ENCODE measurements around the gene MTARC2. TPM values are rescaled to one million over a fixed set of nuclear protein-coding genes. Genes with fewer than 3 reads are reported as not detected.

The MTARC2 gene
- total and polyA plus RNA-seq, 2 experiments from 2014 or later, result 36.4 to 54.5 TPM

- Histone ChIP-seq H3K4me3 (no peak overlapping the region), H3K27ac (no peak overlapping the region), H3K9me3 (ENCODE audit: low read depth) (no peaks in the 10 kb centered on the region), H3K4me1 (ENCODE audit: low read depth) (no peaks in the 10 kb centered on the region), H3K27me3 (no peaks in the 10 kb centered on the region), H3K36me3 (peaks cover 6% of the 10 kb centered on the region)
- TF ChIP-seq CTCF (IDR thresholded peaks at IDR 0.05; ENCODE audit: low read depth, low read length), result peak; percentile 97
- DNase-seq (ENCODE audit: low read depth in 1 of 2, low spot score in 1 of 2), result peak; percentile 83 to 85
These were observed 28.7 kb downstream of the MTARC2 start for GRCh38 chr1:220776720-220777326.

GRCh38 chr1:220783453-220783852 is 35.3 kb downstream of the MTARC2 start:
- no peak for TF ChIP-seq CTCF (IDR thresholded peaks at IDR 0.05; ENCODE audit: low read depth, low read length)
- no peak overlapping the region for H3K4me3 ChIP-seq
- H3K36me3 ChIP-seq, result peaks cover 26% of the 10 kb centered on the region
- no peak for DNase-seq (ENCODE audit: low read depth in 1 of 2, low spot score in 1 of 2)
- no peaks in the 10 kb centered on the region for H3K27me3 ChIP-seq
- peaks cover 13% of the 10 kb centered on the region for H3K4me1 ChIP-seq (ENCODE audit: low read depth)
- no peak overlapping the region for H3K27ac ChIP-seq
- H3K9me3 ChIP-seq (ENCODE audit: low read depth), result no peaks in the 10 kb centered on the region

- Histone ChIP-seq H3K9me3 (ENCODE audit: low read depth) (no peaks in the 10 kb centered on the region), H3K27me3 (no peaks in the 10 kb centered on the region), H3K36me3 (peaks cover 26% of the 10 kb centered on the region), H3K4me3 (no peak overlapping the region), H3K27ac (no peak overlapping the region), H3K4me1 (ENCODE audit: low read depth) (peaks cover 13% of the 10 kb centered on the region)
- no peak for TF ChIP-seq CTCF (IDR thresholded peaks at IDR 0.05; ENCODE audit: low read depth, low read length)
- DNase-seq (ENCODE audit: low read depth in 1 of 2, low spot score in 1 of 2), result no peak
These were observed 36.6 kb downstream of the MTARC2 start for GRCh38 chr1:220784751-220785150.

GRCh38 chr1:220785166-220786056 is 37.3 kb downstream of the MTARC2 start:
- Histone ChIP-seq H3K27me3 (no peaks in the 10 kb centered on the region), H3K4me1 (ENCODE audit: low read depth) (peaks cover 13% of the 10 kb centered on the region), H3K4me3 (no peak overlapping the region), H3K9me3 (ENCODE audit: low read depth) (no peaks in the 10 kb centered on the region), H3K36me3 (peaks cover 26% of the 10 kb centered on the region), H3K27ac (peak overlapping the region; percentile 66)
- no peak for TF ChIP-seq CTCF (IDR thresholded peaks at IDR 0.05; ENCODE audit: low read depth, low read length)
- no peak for DNase-seq (ENCODE audit: low read depth in 1 of 2, low spot score in 1 of 2)

- Histone ChIP-seq H3K36me3 (peaks cover 25% of the 10 kb centered on the region), H3K4me1 (ENCODE audit: low read depth) (peaks cover 13% of the 10 kb centered on the region), H3K4me3 (peak overlapping the region; percentile 66), H3K27ac (peak overlapping the region; percentile 66), H3K9me3 (ENCODE audit: low read depth) (no peaks in the 10 kb centered on the region), H3K27me3 (no peaks in the 10 kb centered on the region)
- no peak for DNase-seq (ENCODE audit: low read depth in 1 of 2, low spot score in 1 of 2)
- TF ChIP-seq CTCF (IDR thresholded peaks at IDR 0.05; ENCODE audit: low read depth, low read length), result no peak
These were observed 37.9 kb downstream of the MTARC2 start for GRCh38 chr1:220786057-220786336.
